ENCODE results near the gene TAOK3. TPM values are rescaled to one million over a fixed set of nuclear protein-coding genes. Genes with fewer than 3 reads are reported as not detected.
"Not testable (repeated sequence)": the region's sequence is repeated elsewhere in the genome, so short reads cannot be mapped to it uniquely, and the experiment has no call there.

The TAOK3 gene
- polyA plus RNA-seq (ENCODE audit: insufficient read length in 3 of 3) = 10 to 100 TPM; 32.7 to 38.3 (median 36.0) TPM

DNA sequence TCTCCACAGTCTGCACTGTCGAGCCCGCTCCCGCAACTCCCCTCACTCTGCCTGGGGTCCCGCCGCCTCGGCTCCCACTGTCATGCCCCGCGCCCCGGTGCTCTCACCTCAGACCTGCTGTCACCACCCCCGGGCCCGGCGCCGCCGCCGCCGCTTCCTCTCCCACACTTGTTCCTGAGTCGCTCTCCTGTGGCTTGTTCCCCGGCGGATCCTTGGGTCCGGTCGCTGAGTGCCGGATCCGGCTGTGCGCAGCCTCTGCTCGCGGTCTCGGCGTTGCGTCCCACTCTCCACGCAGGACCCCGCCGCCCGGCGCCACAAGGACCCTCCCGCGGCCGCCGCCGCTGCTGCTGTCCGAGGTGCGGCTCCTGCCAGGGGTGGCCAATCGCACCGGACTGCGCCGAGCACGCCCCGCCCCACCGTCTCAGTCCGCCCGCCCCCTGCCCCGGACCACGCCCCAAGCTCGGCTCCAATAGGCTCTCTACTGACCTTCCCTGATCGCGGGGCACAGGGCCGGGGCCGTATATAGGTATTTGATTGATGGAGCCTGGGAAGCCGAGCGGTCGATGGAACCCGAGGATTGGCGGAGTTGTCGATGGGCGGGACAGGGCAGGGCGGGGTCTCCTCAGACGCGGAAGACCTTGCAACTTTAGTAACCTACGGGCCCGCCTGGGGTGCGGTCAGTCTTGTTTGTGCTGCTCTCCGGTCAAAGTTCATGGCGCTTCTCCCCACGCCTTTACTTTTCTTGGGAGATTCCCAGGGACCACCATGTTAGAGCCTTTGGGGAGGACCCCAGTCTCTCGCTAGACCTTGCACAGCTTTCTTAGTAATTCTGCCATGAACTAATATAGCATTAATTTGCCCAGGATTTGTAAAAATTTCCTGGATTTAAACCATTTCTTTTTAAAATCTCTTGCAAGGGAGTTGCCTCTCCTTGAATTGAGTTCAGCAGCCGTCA, at the start of gene TAOK3:
TAOK3 (minus strand) TSS at position 367 of the 955 bp plus-strand sequence. CDS start 117,340 bp downstream, outside the sequence.
- DNase-seq (ENCODE audit: low read depth in 3 of 3, low spot score in 2 of 3) = peak; percentile 86 to 91 (median 91)

DNA sequence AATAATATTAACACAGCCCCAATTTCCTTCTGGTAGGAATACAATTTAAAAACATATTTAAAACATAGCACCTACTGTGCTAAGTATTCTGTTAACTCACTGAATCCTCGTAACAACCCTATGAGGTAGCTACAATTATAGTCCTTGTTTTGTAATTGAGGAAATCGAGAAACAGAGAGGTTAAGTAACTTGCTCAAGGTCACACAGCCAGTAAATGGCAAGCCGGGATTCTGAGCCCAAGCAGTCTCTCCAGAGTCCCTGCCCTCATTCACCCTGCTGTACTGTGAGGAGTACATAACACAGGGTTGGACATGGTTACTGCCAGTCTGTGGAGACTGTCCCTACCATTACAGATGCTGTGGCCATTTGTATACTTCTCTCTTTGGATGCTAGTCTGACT, 48.0 kb upstream of the TAOK3 start:
- no peak for DNase-seq (ENCODE audit: low read depth in 3 of 3, low spot score in 2 of 3)

DNA sequence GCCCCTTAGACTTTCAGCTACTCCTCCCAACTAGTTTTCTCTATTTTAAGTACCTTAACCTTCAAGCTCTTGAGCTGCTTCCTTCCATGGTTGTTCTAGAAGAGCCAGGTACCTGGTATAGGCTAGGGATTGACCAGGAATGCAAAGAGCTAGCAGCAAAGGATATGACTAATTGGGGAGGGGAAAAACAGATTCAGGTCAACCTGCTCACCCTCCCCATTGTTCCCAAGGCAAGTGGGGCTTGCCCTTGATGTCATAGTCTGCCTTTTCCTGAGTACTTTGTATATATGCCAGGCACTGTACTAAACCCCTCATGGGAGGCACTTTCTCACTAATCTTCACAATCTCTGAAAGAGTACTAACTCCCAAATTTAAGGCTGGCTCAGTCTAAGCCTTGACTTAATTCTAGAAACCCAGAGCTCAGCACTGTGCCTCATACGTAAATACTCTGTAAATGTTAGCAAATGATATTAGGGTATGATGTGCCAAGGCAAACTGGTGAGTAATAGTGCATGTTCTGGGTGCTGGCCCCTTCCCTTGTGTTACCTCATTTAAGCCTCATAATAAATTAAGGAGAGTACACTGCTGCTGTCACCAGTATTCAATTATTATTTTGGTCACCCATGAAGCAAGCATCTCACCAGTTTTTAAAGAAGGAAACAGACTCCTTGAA, 45.8 kb upstream of the TAOK3 start:
- no peak for DNase-seq (ENCODE audit: low read depth in 3 of 3, low spot score in 2 of 3)

DNA sequence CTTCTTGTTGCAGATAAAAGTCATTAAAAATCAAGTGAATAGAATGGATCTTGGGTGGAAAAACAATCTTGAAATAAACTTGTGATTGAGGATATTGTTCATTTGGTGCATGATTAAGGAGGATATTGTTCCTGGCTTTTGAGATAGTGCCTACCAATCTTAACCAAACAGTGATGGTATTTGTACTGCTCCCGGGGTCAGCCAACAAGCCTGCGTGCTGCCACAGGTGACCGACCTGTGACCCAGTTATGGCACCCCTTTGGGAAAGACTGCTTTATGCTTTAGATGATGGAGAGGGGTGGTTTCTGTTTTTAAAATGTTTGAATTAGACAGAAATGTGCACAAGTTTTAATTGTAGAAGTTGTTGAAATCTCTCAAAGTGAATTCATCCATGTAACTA, 45.2 kb upstream of the TAOK3 start:
- no peak for DNase-seq (ENCODE audit: low read depth in 3 of 3, low spot score in 2 of 3)

DNA sequence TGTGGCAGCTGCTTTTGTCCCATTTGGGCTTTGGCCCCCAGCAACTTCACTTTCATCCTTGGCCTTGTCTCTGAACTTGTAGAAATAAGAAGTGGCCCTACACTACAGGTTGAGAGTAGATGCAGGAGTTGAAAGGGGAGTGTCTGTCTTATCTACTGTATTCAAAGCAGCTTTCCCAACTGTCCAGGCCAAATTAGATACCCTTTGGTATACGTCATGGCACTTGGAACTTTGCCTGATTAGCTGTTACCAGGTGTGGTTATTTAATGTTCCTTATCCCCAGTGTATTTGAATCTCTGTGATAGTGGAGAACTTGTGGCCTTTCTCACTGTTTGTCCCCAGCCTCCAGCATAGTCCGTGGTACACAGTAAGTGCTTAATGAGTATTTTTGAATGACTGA, 37.1 kb upstream of the TAOK3 start:
- no peak for DNase-seq (ENCODE audit: low read depth in 3 of 3, low spot score in 2 of 3)

DNA sequence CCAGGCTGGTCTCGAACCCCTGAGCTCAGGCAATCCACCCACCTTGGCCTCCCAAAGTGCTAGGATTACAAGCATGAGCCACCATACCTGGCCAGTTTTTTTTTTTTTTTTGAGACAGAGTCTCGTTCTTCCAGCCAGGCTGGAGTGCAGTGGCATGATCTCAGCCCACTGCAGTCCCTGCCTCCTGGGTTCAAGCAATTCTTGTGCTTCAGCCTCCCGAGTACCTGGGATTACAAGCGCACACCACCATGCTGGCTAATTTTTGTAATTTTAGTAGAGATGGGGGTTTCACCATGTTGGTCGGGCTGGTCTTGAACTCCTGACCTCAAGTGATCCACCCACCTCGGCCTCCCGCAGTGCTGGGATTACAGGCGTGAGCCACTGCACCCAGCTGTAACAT, 35.5 kb upstream of the TAOK3 start:
- DNase-seq (ENCODE audit: low read depth in 3 of 3, low spot score in 2 of 3) = not testable (repeated sequence)

DNA sequence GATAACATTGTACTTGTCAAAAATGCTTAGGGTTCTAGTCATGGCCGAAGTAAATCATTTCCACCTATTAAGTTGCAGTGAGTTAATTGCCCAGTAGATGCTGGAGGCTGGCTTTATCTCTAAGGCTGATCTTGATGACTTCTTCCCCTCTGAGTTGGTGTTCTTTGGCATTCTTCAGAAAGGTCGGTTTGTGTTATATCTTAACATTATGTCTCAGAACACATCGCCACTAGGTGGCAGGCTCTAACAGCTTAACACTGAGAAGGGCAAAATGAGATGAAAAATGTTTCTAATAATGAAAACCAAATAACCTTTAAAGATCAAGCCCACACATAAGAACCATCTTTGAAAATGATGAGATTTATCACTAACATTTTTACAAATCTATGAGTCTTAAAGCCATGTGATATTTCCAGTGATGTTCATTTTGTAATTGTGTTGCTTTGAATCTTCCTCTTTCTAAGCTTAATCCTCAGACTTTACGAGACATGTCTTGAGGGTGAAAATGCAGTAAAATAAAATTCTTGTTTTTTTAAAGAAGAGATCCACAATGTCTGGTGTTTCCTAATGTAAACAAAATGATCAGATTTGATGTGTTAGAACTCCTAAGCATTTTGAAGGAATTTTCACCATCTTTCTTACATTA, 32.3 kb upstream of the TAOK3 start:
- peak; percentile 17 to 33 (median 21) for DNase-seq (ENCODE audit: low read depth in 3 of 3, low spot score in 2 of 3)

DNA sequence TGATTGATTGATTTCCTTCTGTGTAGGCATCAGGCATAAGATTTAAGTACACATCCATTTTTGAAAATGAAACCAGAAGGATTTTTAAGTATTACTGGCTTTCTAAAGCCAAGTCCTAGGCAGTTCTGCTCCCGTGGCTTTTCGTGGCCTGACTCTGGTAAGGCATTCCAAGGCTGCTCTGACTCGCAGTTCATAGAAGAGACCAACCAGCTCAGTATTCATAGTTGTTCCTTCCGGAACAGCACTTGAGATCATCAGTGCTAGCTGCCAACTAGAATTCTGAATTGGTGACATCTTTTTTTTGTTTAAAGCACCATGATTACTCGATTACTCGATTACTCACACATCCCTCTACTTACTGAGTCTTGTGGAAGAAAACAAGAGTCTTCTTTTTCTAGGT, 29.5 kb upstream of the TAOK3 start:
- no peak for DNase-seq (ENCODE audit: low read depth in 3 of 3, low spot score in 2 of 3)

DNA sequence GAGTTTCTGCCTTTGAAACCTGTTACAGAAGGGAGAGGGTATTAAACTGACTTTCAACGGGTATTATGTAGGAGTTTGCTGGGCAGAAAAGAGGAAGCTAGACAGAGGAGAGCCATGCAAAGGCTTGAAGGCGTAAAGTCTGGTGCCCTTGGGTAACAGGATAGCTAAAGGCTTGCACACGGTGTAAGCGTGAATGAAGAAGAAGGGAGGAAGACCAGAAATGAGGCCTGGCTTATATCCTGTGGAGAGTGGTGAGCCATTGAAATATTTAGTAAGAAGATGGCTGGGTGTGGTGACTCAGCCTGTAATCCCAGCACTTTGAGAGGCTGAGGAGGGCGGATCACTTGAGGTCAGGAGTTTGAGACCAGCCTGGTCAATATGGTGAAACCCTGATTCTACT, 26.2 kb upstream of the TAOK3 start:
- DNase-seq (ENCODE audit: low read depth in 3 of 3, low spot score in 2 of 3) = no peak

DNA sequence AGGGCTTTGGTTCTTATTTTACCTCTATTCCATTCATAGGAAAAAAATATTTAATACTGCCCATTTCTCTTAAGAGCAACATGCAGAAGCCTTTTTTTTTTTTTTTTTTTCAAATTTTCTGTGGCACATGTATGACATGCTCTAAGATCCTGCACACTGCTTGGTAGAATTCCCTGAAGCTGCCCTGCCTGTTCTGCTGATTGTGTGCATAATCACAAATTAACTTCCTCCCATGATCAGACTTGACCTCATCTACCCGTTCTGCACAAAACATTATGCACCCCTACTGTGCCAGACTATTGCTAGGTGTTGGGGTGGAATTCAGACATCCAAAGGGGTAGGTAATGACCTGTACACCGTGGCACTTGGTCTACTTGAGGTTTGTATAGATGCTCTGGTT, 25.8 kb upstream of the TAOK3 start:
- DNase-seq (ENCODE audit: low read depth in 3 of 3, low spot score in 2 of 3) = no peak

DNA sequence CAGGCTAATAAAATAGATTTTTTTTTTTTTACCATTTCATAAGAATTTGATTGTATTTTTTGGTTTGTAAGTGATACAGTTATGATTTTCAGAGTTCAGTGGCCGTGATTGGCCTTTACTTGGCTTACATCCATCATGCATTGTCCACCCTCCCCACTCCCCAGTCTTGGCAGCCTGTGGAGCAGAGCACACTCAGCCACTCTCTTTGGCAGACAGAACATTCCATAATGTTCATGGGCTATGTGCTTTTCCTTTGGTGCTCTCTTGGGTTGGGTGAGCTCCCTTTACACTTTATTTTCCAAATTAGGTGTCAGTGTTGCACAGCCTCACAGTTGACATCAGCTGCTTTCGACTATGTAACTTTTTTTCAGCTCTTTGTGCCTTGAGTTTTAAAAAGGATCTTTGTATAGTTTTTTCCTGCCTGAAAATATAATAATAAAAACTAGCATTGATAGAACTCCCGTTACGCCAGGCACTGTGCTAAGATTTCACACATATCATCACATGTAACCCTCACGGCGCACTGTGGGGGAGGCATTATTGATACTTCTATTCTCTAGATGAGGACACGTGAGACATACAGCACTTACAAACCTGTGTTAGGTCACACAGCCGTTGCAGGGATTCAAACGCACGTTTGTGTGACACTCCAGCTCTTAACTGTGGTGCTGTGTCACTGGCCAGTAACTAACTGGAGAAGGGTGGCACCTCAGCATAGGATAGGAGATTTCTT, 25.2 kb upstream of the TAOK3 start:
- no peak for DNase-seq (ENCODE audit: low read depth in 3 of 3, low spot score in 2 of 3)

DNA sequence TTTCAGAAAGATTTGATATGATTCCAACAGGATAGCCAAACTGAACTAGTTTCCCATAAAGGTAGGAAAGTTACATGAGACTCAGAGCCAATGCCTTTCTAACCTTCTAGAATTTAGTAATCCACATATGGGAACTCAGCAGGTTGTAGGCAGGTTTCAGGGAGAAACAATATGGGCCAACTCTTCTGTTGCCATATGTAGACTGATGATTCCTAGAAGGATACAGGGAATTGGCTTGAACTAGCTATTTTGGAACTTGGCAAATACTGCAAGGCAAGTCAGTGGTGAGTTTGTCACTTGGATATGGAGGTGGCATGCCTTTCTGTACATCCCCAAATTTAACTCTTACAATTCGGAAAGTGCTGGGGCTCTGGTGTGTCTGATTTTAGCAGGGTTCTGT, 19.1 kb upstream of the TAOK3 start:
- DNase-seq (ENCODE audit: low read depth in 3 of 3, low spot score in 2 of 3) = no peak

DNA sequence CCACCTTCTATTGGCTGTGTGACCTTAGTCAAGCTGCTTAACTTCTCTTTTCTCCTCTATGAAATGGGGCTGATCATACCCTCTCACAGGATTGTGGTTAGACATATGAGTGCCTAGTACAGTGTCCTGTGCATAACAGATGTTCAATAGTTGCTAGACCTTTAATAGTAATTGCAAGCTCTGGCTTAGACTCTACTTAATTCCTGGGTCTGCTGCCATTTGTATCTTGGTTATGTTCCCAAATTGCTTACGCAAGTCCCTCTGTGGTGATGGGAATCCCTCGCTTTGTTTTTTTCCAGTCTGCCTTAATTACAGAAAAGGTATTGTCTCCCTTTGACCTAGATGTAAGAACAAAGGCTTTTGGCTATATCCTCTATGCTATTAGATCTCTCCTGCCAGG, 18.7 kb upstream of the TAOK3 start:
- no peak for DNase-seq (ENCODE audit: low read depth in 3 of 3, low spot score in 2 of 3)

DNA sequence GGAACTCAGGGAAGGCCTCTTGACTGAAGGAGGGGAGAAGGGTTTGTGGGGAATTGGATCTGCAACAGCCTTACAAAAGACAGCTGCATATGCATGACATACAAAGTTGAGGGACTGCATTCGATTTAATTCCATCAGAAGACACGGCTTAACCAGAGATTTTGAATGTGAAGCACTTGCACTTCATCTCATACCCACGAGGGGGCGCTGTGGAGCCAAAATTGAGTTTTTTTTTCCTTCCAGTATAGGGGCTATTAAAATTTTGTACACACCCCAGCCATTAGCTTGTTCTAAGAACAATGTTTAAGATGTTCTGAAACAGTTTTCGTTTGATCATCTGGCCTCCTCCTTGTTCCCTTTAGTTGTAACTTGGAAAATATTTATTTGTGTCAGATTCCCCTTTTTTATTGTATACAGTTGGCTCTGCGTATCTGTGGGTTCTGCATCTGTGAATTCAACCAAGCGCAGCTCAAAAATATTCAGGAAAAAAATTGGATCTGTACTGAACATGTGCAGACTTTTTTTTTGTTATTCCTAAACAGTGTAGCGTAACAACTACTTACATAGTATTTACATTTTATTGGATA, 5.3 kb upstream of the TAOK3 start:
- DNase-seq (ENCODE audit: low read depth in 3 of 3, low spot score in 2 of 3) = no peak

DNA sequence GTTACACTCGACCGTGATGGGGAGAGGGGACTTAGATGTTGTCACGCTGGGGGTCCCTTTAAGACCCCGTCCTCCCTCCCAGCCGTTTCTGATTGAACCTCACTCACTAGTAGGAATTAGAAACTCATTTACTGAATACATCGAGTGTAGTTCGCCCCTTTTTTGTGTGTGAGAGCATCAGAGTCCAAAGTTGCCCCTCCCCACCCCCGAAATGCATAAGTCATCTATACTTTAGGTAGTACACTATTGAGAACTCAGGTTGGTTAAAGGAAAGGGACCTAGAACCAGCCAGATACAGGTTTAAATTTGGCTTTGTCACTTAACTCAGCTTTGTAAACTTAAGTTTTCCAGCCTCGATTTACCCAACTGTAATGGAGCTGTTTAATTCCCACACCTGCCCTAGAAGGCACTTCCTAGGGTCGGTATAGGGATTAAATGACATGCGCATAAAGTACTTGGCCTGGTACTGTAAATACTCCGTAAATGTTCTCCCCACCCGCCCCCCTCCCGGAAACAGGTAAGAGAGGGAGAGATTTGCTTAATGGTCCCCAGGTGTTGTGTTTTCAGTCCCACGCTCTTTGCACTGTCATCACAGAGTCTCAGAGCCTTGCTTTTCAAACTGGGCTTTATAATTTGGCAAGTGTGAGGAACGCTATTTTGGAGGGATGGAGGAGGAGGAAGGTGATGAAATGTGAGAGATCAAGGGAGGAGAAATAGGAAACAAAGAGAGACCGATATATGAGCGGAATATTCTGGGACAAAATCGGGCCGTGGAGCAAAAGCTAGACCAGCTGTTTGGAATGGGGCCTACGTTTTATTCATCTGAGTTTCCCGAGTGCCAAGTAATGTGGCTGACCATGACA, 4.5 kb upstream of the TAOK3 start:
- DNase-seq (ENCODE audit: low read depth in 3 of 3, low spot score in 2 of 3) = no peak

DNA sequence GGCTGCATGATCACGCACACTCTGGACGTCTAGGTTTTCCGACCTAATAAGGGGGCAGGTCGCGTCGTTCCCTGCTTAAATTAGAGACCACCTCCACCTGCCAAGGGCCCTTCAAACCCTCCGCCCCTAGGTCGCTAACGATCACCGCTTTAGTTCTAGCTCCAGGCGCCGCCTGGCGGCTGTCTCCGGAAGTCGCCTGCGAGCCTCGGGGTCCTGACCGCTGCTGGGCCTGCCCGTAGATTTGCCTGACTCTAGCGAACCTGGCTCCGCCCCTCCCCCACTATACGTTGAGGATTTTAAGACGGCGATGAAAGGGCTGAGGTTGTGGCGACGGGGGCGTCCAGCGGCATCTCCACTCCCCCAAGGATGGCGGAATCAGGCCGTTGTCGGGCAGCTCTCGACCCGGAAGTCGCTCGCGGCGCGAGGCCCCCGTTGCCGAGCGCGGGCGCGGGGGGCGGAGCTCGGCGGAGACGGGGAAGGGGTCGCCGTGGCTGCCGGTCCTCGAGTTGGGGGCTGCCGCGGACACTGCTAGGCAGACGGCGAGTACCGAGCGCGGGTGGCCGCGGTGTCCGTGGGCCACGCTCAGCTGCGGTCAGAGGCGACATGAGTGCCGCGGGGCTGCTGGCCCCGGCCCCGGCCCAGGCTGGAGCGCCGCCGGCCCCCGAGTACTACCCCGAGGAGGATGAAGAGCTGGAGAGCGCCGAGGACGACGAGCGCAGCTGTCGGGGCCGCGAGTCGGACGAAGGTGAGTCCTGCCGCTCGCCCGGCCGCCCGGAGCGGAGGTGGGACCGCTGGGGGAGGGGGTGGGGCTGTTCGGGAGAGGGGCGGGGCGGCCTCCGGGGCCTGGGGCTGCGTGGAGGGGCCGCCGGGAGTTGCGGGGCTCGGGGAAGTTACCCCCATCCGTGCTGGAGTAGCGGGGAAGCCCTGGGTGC, 3.6 kb upstream of the TAOK3 start, which contains the start of gene SUDS3:
SUDS3 (plus strand) TSS at position 467 of the 932 bp plus-strand sequence; CDS start at position 604, 137 bp downstream.
- DNase-seq (ENCODE audit: low read depth in 3 of 3, low spot score in 2 of 3) = peak; percentile 67 to 78 (median 69)

DNA sequence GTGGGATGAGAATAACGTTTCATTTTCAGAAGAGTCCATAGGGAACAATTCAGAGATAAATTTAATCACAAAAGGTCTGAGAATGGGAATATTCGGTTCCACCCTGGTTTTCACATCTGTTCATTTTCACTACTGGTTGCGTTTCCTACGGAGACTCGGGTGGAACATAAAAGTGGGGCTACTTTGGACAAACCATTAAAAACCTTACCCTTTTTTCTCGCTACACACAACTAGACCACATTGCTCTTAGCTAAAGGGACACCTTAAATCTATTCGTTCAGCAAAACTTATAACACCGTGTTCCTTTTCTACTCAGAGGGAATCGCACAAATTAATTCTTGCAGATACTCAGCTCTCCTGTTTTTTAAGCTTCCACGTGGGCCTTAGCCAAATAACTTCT, 2.6 kb upstream of the TAOK3 start:
- no peak for DNase-seq (ENCODE audit: low read depth in 3 of 3, low spot score in 2 of 3)

DNA sequence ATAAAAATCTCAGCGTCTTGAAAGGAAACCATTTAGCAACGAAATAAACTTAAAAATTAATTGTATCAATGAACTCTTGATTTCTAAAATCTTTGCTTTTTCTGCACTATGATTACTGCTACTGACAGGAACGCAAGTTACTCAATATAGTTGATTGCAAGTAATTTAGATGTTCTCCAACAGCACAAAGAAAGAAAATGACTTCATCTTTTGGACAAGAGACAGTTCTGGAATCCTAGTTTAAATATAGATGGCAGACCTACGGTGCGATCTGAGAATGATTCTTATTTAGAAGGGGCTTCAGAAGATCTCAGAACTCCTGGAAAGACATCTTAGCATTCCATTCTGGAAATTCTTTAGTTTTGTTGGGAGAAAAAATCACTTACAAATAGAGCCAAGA, 2.2 kb upstream of the TAOK3 start:
- DNase-seq (ENCODE audit: low read depth in 3 of 3, low spot score in 2 of 3) = no peak
